GM12872 (cell line): ENCODE measurements around the gene POU3F2.

Source experiments
- CTCF ChIP-seq: IDR thresholded peaks from 3 replicates; pipeline ENCODE4 v1.5.1; 2011; ENCODE audit warnings: low read depth, mild to moderate bottlenecking, low read length, moderate library complexity; ENCODE audit not compliant: insufficient read depth

Gene POU3F2

GRCh38 chr6:98808541-98809210 is 25.7 kb upstream of the POU3F2 start:
- TF ChIP-seq CTCF: no peak

DNA sequence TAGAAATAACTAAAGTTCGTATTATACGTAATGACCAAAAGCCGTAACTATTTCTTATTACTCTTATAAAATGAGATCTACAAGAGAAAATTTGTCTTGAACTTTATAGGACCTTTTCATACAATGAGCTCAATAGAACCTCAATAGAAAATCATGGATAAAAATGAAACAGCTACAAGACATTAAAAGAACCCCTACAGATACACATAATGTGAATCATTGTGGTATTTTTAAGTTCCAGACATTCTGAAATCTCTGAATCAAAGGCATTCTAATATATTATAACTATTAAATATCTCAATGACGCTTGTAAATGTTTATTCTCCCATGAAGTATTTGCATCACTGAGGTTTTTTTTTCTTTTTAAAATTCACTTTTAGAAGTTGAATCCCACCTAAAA is 22.2 kb upstream of the POU3F2 start:
- TF ChIP-seq CTCF: no peak

DNA sequence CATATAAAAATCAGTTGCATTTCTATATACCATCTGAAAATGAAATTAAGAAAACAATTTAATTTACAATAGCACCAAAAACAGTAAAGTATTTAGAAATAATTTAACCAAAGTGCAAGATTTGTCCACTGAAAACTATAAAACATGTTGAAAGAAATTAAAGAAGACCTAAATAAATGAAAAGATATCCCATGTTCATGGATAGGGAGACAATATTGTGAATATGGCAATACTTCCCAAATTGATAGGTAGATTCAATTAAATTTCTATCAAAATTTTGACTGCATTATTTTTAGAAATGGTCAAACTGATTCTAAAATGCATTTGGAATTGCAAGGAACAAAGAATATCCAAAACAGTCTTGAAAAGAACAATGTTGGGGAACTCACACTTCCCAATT is 17.6 kb upstream of the POU3F2 start:
- TF ChIP-seq CTCF: no peak

DNA sequence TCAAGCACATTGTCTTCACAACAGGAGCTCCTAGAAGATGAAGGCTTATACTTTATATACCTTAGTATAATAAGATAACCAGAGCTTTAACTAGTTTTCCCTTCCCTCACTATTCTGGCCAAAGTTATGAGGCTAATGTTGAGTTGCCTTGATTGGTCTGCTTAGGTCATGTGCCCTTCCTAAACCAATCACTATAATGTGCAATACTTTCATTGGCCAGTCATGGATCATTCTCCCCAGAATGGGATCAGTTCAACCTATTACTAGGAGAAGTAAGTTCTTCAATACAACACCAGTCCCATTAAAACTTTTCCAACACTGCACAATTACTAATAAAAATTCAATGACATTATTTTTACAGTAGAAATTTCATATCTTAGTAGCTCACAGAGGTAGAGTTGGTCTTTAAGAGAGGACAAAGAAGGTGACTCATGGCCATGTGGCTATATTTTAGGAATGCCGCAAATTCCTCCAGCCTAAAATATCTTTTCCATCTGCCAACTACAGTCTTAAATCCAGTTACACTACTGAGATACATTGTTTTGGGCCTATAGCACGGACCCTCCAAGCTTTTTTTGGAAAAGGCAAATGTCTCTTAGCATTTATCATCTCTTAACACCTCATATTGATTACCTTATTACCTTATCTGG is 12.5 kb upstream of the POU3F2 start:
- TF ChIP-seq CTCF: no peak

DNA sequence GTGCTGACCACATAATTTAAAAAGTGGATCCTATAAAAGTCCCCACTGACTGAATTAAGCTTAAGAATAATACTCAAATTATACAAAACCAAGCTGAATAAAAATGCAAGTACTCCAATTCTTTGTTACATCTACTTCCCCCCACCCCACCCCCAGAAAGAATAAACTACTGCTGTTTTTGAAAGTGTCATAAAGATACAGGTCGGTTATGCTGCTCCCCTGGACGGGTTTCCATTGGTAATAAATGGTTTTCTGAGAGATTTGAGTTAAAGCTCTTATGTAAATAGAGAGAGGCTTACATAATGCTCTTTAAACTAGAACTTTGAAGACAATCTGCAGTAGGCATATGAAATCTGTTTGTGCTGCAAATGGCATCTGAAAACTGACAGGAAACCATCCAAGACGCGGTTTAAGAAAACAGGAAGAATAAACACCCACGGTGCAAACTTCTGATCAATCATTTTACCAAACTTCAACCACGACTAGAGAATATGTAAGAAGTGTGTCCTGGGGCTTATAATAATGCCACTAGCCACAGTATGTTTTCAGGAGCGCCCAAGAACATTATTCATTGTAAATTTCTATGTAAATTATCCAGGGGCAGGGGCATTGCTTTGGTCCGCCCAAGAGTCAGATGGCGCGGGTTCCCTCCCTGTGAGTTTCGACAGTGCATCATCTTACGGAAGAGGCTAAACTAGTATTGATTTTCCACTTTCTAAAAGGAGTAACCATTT is 10.8 kb upstream of the POU3F2 start:
- TF ChIP-seq CTCF: no peak

GRCh38 chr6:98824162-98824901 is 10.0 kb upstream of the POU3F2 start:
- TF ChIP-seq CTCF: no peak
